ENCODE results near the gene SPON1.
A peak's percentile ranks its signal among the peaks of the same experiment; 100 is the strongest.

The SPON1 gene

GRCh38 chr11:13944911-13945425 lies 17.6 kb upstream of the SPON1 start:
- H3K9me3 ChIP-seq (ENCODE audit: low read length) = no peaks in the 10 kb centered on the region
- H3K9ac ChIP-seq (ENCODE audit: low read length) = no peak overlapping the region
- H3K27me3 ChIP-seq (ENCODE audit: control insufficient read depth in 1 of 2, insufficient read depth in 2 of 2, low read length in 2 of 2) = no peaks in the 10 kb centered on the region
- H3K27ac ChIP-seq (ENCODE audit: low read depth, low read length) = no peak overlapping the region
- H3K36me3 ChIP-seq (ENCODE audit: insufficient read depth, low read length) = no peaks in the 10 kb centered on the region
- H3K4me3 ChIP-seq (ENCODE audit: low read depth in 1 of 2, low read length in 2 of 2) = no peak overlapping the region
- H3K4me1 ChIP-seq (ENCODE audit: insufficient read depth, low read length) = peaks cover 10% of the 10 kb centered on the region

GRCh38 chr11:13947379-13947778 lies 15.1 kb upstream of the SPON1 start:
- H3K4me1 ChIP-seq (ENCODE audit: insufficient read depth, low read length) = peaks cover 10% of the 10 kb centered on the region
- no peak overlapping the region for H3K4me3 ChIP-seq (ENCODE audit: low read depth in 1 of 2, low read length in 2 of 2)
- no peaks in the 10 kb centered on the region for H3K9me3 ChIP-seq (ENCODE audit: low read length)
- no peak overlapping the region for H3K27ac ChIP-seq (ENCODE audit: low read depth, low read length)
- H3K27me3 ChIP-seq (ENCODE audit: control insufficient read depth in 1 of 2, insufficient read depth in 2 of 2, low read length in 2 of 2) = no peaks in the 10 kb centered on the region
- no peaks in the 10 kb centered on the region for H3K36me3 ChIP-seq (ENCODE audit: insufficient read depth, low read length)
- H3K9ac ChIP-seq (ENCODE audit: low read length) = no peak overlapping the region

DNA sequence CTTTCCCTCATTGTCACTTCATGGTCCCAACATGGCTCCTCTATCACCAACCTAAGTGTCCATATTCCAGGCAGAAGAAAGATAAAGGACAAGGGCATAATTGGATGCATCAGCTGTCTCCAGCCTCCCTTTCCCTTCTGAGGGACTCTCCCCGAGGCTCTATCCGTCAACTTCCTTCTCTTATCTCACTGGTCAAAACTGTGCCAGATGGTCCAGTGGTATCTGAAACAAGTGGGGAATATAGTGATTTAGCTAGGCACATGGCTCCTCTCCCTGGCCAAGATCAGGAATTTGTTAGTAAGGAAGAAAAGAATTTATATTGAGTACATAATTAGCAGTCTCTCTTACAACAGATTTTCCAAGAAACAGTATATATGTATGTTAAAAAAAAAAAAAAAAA lies 12.6 kb upstream of the SPON1 start:
- Histone ChIP-seq H3K27ac (ENCODE audit: low read depth, low read length) (no peak overlapping the region), H3K9me3 (ENCODE audit: low read length) (no peaks in the 10 kb centered on the region), H3K4me3 (ENCODE audit: low read depth in 1 of 2, low read length in 2 of 2) (no peak overlapping the region), H3K36me3 (ENCODE audit: insufficient read depth, low read length) (no peaks in the 10 kb centered on the region), H3K9ac (ENCODE audit: low read length) (no peak overlapping the region), H3K4me1 (ENCODE audit: insufficient read depth, low read length) (peaks cover 8% of the 10 kb centered on the region), H3K27me3 (ENCODE audit: control insufficient read depth in 1 of 2, insufficient read depth in 2 of 2, low read length in 2 of 2) (peaks cover 0 to 2% of the 10 kb centered on the region in 2 donors)

DNA sequence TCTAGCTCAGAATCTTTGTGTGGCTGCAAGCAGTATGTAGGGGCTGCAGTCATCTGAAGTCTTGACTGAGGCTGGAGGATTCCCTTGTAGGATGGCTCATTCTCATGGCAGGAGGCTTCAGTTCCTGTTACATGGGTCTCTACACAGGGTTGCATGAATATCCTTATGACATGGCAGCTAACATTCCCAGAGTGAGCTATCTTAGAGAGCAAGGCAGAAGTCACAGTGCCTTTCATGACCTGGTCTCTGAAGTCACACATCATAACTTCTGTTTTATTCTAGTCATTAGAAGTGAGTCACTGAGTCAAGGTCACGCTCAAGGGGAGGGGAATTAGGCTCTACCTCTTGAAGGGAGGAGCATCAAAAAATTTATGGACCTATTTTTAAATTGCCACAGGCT lies 10.3 kb upstream of the SPON1 start:
- Histone ChIP-seq H3K4me1 (ENCODE audit: insufficient read depth, low read length) (no peaks in the 10 kb centered on the region), H3K27me3 (ENCODE audit: control insufficient read depth in 1 of 2, insufficient read depth in 2 of 2, low read length in 2 of 2) (peaks cover 0 to 8% of the 10 kb centered on the region in 2 donors), H3K27ac (ENCODE audit: low read depth, low read length) (no peak overlapping the region), H3K9ac (ENCODE audit: low read length) (no peak overlapping the region), H3K36me3 (ENCODE audit: insufficient read depth, low read length) (no peaks in the 10 kb centered on the region), H3K9me3 (ENCODE audit: low read length) (no peaks in the 10 kb centered on the region), H3K4me3 (ENCODE audit: low read depth in 1 of 2, low read length in 2 of 2) (no peak overlapping the region)

DNA sequence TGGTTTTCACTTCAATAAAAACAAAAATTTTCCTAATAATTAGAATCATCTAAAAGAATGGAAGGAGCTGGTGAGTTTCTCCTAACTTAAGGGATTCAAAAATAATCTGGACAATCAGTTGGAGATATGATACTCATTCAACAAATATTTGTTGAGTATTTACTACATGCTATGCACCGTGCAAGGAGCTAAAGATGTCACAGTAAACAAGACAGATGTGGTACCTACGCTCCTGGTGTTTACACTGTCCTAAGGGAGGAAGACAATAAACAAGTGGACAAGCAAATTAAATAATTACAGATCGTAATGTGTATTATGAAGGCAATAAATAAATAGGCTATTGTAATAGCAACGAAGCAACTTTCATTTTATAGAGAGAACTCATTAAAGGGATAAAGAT lies 9.9 kb upstream of the SPON1 start:
- Histone ChIP-seq H3K27me3 (ENCODE audit: control insufficient read depth in 1 of 2, insufficient read depth in 2 of 2, low read length in 2 of 2) (peaks cover 0 to 8% of the 10 kb centered on the region in 2 donors), H3K4me1 (ENCODE audit: insufficient read depth, low read length) (no peaks in the 10 kb centered on the region), H3K4me3 (ENCODE audit: low read depth in 1 of 2, low read length in 2 of 2) (no peak overlapping the region), H3K9me3 (ENCODE audit: low read length) (no peaks in the 10 kb centered on the region), H3K36me3 (ENCODE audit: insufficient read depth, low read length) (no peaks in the 10 kb centered on the region), H3K9ac (ENCODE audit: low read length) (no peak overlapping the region), H3K27ac (ENCODE audit: low read depth, low read length) (no peak overlapping the region)

DNA sequence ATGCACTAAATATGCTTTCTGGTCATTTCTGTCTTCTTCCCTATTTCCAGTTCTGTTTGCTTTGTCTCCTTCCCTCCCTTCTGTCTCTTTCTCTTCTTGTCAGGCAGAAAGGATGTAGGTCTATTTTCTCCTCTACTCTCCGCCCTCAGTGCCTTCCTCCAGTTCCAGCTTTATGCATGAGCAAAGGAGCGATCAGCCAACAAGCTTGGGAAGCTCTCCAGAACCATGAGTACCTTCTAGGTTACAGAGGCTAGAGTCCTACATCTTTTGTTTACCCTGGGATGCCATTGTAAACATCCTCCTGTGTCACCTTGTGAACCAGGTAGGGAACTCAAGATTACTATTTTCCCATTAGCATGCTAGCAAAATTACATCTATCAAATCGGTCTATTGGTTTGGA lies 7.9 kb upstream of the SPON1 start:
- no peak overlapping the region for H3K9ac ChIP-seq (ENCODE audit: low read length)
- H3K27me3 ChIP-seq (ENCODE audit: control insufficient read depth in 1 of 2, insufficient read depth in 2 of 2, low read length in 2 of 2) = peaks cover 0 to 8% of the 10 kb centered on the region in 2 donors
- H3K4me3 ChIP-seq (ENCODE audit: low read depth in 1 of 2, low read length in 2 of 2) = no peak overlapping the region
- H3K36me3 ChIP-seq (ENCODE audit: insufficient read depth, low read length) = no peaks in the 10 kb centered on the region
- no peak overlapping the region for H3K27ac ChIP-seq (ENCODE audit: low read depth, low read length)
- H3K9me3 ChIP-seq (ENCODE audit: low read length) = no peaks in the 10 kb centered on the region
- H3K4me1 ChIP-seq (ENCODE audit: insufficient read depth, low read length) = no peaks in the 10 kb centered on the region

- Histone ChIP-seq H3K36me3 (ENCODE audit: insufficient read depth, low read length) (no peaks in the 10 kb centered on the region), H3K9ac (ENCODE audit: low read length) (no peak overlapping the region), H3K4me1 (ENCODE audit: insufficient read depth, low read length) (no peaks in the 10 kb centered on the region), H3K9me3 (ENCODE audit: low read length) (no peaks in the 10 kb centered on the region), H3K27me3 (ENCODE audit: control insufficient read depth in 1 of 2, insufficient read depth in 2 of 2, low read length in 2 of 2) (peaks cover 0 to 8% of the 10 kb centered on the region in 2 donors), H3K4me3 (ENCODE audit: low read depth in 1 of 2, low read length in 2 of 2) (no peak overlapping the region), H3K27ac (ENCODE audit: low read depth, low read length) (no peak overlapping the region)
Observed at GRCh38 chr11:13955971-13956421, 6.5 kb upstream of the SPON1 start.

DNA sequence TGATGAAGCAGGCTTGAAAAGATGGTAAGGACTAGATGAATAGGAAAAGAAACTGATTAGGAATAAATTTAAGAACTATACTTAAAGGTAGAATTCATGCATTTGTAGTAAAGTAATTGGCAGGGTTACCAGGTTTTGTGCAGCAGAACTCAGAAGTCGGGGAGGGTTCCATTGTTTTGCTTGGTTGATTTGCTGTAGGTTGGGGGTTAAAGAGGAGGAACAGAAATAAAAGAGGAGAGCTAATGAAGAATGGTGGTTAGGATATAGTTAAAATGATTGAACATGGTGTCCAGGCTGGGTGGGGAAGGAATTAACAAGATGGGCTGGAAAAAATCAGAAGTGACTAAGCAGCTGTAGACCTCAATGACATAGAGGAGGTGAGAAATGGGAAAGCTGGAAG lies 5.5 kb upstream of the SPON1 start:
- Histone ChIP-seq H3K9ac (ENCODE audit: low read length) (no peak overlapping the region), H3K4me1 (ENCODE audit: insufficient read depth, low read length) (no peaks in the 10 kb centered on the region), H3K9me3 (ENCODE audit: low read length) (no peaks in the 10 kb centered on the region), H3K27me3 (ENCODE audit: control insufficient read depth in 1 of 2, insufficient read depth in 2 of 2, low read length in 2 of 2) (peaks cover 0 to 14% of the 10 kb centered on the region in 2 donors), H3K36me3 (ENCODE audit: insufficient read depth, low read length) (no peaks in the 10 kb centered on the region), H3K27ac (ENCODE audit: low read depth, low read length) (no peak overlapping the region), H3K4me3 (ENCODE audit: low read depth in 1 of 2, low read length in 2 of 2) (no peak overlapping the region)

DNA sequence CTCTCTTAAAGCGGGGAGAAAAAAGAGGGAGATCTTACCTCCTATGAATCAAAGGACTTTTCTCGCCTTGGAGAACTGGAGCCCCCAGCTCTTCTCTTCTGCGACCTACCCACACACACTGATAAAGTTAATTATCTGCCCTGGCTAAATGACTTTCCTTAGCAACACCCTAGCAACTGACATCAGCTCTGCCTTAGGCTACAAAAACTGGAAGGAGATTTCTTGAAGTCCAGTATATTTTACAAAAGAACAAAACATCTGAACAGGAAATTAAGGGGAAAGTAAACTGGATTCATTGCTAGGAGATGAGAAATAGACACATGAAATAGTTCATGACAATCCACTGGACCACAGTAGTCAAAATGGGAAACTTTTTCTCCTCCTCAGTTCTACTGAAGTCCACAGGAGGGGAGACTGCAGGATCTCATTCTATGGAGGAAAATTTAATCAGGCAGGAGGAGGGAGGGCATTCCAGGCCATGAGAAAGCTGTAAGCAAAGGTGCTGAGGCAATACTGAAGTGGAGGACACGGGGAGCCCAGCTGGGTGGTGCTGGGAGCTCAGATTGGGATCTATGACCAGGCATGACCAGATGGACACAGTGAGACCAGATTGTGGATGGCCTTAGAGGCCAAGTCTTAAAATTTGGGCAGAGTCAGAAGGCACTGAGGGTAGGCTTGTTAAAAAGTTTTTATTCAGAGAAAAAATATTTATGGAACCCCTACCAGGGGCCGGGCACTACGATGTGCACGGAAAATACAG lies 3.7 kb upstream of the SPON1 start:
- no peak overlapping the region for H3K4me3 ChIP-seq (ENCODE audit: low read depth in 1 of 2, low read length in 2 of 2)
- no peaks in the 10 kb centered on the region for H3K36me3 ChIP-seq (ENCODE audit: insufficient read depth, low read length)
- H3K9ac ChIP-seq (ENCODE audit: low read length) = no peak overlapping the region
- H3K4me1 ChIP-seq (ENCODE audit: insufficient read depth, low read length) = peaks cover 6% of the 10 kb centered on the region
- peaks cover 5 to 31% of the 10 kb centered on the region in 2 donors for H3K27me3 ChIP-seq (ENCODE audit: control insufficient read depth in 1 of 2, insufficient read depth in 2 of 2, low read length in 2 of 2)
- H3K27ac ChIP-seq (ENCODE audit: low read depth, low read length) = no peak overlapping the region
- H3K9me3 ChIP-seq (ENCODE audit: low read length) = no peaks in the 10 kb centered on the region

DNA sequence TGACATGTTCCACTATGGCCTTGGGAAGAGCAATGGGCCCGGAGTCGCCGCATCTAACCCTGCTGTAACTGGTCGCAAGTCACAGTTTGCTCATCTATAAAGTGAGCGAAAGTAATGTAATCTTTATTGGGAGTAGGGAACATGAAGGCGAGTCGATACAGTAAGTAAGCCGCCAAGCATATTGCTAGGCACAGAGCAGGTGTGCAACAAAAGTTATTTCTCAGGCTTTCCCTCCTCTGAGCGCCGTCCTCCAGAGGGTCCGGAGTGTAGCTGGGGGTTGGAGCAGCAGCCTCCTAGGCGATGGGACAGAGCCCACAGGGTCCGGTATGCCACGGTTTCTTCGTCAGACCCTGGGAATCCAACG lies 343 bp upstream of the SPON1 start:
- H3K27ac ChIP-seq (ENCODE audit: low read depth, low read length) = no peak overlapping the region
- H3K4me1 ChIP-seq (ENCODE audit: insufficient read depth, low read length) = peaks cover 17% of the 10 kb centered on the region
- no peak overlapping the region for H3K9ac ChIP-seq (ENCODE audit: low read length)
- H3K27me3 ChIP-seq (ENCODE audit: control insufficient read depth in 1 of 2, insufficient read depth in 2 of 2, low read length in 2 of 2) = peaks cover 35 to 50% of the 10 kb centered on the region in 2 donors
- H3K4me3 ChIP-seq (ENCODE audit: low read depth in 1 of 2, low read length in 2 of 2) = peak overlapping the region; percentile 20 to 45
- no peaks in the 10 kb centered on the region for H3K9me3 ChIP-seq (ENCODE audit: low read length)
- H3K36me3 ChIP-seq (ENCODE audit: insufficient read depth, low read length) = no peaks in the 10 kb centered on the region

DNA sequence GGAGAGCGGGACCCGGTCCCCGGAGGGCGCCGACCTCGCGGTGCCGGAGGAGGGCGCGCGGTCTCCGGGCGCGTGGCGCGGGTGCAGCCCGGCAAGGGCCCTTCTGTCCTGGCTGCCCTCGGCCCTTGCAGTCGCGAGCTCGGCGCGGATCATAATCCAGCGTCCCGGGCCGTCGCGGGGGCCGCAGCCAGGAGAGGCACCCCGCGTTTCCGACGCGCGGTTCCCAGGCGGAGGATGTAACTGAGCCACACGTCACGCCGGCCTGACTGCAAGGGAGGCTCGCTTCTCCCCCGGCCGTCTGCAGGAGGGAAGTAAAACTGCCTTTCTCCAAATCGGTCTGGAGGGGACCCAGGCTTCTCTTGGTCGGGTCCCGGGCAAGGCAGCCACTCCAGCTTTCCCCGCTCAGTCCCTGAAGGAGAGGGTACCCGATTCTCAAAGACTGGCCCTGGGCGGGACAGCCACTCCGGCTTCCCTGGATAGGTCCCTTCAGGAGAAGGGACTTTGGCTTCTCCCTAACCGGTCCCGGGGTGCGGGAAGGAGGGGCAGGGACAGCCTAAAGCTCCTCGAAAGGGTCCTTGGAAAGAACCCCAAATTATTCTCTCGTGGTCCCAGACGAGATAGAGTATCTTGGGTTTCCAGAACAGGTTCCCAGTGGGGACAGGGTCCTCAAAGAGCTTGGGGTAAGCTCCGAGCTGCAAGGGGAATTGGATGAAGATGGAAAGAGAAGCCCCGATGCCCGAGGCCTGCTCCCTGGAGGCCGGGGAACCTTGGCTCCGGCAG lies 836 bp downstream of the SPON1 start:
- Histone ChIP-seq H3K4me3 (ENCODE audit: low read depth in 1 of 2, low read length in 2 of 2) (peak overlapping the region; percentile 45 to 48), H3K27ac (ENCODE audit: low read depth, low read length) (no peak overlapping the region), H3K36me3 (ENCODE audit: insufficient read depth, low read length) (no peaks in the 10 kb centered on the region), H3K9me3 (ENCODE audit: low read length) (no peaks in the 10 kb centered on the region), H3K4me1 (ENCODE audit: insufficient read depth, low read length) (peaks cover 17% of the 10 kb centered on the region), H3K27me3 (ENCODE audit: control insufficient read depth in 1 of 2, insufficient read depth in 2 of 2, low read length in 2 of 2) (peaks cover 40 to 61% of the 10 kb centered on the region in 2 donors), H3K9ac (ENCODE audit: low read length) (no peak overlapping the region)

All from muscle layer of colon (tissue), 2 donors.